Type B pancreatic cell (in vitro differentiated cells): ENCODE data around the gene ADAP2. TPM values are rescaled to one million over a fixed set of nuclear protein-coding genes. Genes with fewer than 3 reads are reported as not detected.
"Not testable (repeated sequence)": the region's sequence is repeated elsewhere in the genome, so short reads cannot be mapped to it uniquely, and the experiment has no call there.

Source experiments
- DNase-seq: peaks from one replicate; pipeline ENCODE4 v3.0.0; 2021; ENCODE audit warnings: mixed read lengths; ENCODE audit not compliant: unreplicated experiment; ENCODE audit errors: extremely low spot score
- H3K27ac Mint-ChIP-seq: 2 replicates; pipeline ENCODE4 v1.8.0; 2021; ENCODE audit warnings: mild to moderate bottlenecking, mixed read lengths
- H3K27me3 Mint-ChIP-seq: 2 replicates; pipeline ENCODE4 v1.8.0; 2021; ENCODE audit warnings: mixed read lengths
- H3K36me3 Mint-ChIP-seq: 2 replicates; pipeline ENCODE4 v1.8.0; 2021; ENCODE audit warnings: mixed read lengths
- H3K4me1 Mint-ChIP-seq: one replicate; pipeline ENCODE4 v1.8.0; 2021; ENCODE audit warnings: mixed read lengths; ENCODE audit not compliant: unreplicated experiment
- H3K4me3 Mint-ChIP-seq: 2 replicates; pipeline ENCODE4 v1.8.0; 2021; ENCODE audit warnings: mild to moderate bottlenecking, mixed read lengths
- H3K9me3 Mint-ChIP-seq: 2 replicates; pipeline ENCODE4 v1.8.0; 2021; ENCODE audit warnings: mixed read lengths
- total RNA-seq: library from RNA; stranded (reverse); gene quantifications from 2 replicates; pipeline ENCODE4 v1.2.1, GENCODE V29; 2021; ENCODE audit warnings: low replicate concordance
- TF ChIP-seq, protein P1 (sequence below): fragments of 200-600 bp; sonication (generic); conservative IDR thresholded peaks from 2 replicates; pipeline ENCODE4 v1.5.0; 2021; ENCODE audit warnings: antibody characterized with exemption, mild to moderate bottlenecking

Gene ADAP2
- total RNA-seq, 1 donor from 2014 or later = 1.4 TPM

DNA sequence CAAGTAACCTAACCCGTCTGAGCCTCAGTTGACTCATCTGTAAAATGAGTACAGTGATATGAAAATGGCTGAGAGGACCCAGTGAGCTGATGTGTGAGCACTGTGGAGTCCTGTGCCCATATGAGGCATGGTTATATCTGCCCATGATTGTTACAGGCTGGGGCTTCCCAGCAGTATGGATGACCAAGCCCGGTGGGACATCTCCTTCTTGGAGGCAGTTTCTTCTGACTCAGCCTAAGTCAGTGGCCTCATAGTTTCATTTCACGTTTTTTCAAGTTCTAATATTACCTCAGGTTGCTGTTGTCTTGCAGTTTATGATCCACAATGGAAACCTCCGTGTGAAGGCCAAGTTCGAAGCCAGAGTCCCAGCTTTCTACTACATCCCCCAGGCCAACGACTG, 4.8 kb downstream of the ADAP2 start:
- peaks cover 55% of the 10 kb centered on the region for H3K27me3 Mint-ChIP-seq
- no peaks in the 10 kb centered on the region for H3K9me3 Mint-ChIP-seq
- H3K4me3 Mint-ChIP-seq = no peak overlapping the region
- H3K4me1 Mint-ChIP-seq = peaks cover 6% of the 10 kb centered on the region
- H3K36me3 Mint-ChIP-seq = no peaks in the 10 kb centered on the region
- H3K27ac Mint-ChIP-seq = no peak overlapping the region
- no peak for DNase-seq
- TF ChIP-seq, protein P1, sequence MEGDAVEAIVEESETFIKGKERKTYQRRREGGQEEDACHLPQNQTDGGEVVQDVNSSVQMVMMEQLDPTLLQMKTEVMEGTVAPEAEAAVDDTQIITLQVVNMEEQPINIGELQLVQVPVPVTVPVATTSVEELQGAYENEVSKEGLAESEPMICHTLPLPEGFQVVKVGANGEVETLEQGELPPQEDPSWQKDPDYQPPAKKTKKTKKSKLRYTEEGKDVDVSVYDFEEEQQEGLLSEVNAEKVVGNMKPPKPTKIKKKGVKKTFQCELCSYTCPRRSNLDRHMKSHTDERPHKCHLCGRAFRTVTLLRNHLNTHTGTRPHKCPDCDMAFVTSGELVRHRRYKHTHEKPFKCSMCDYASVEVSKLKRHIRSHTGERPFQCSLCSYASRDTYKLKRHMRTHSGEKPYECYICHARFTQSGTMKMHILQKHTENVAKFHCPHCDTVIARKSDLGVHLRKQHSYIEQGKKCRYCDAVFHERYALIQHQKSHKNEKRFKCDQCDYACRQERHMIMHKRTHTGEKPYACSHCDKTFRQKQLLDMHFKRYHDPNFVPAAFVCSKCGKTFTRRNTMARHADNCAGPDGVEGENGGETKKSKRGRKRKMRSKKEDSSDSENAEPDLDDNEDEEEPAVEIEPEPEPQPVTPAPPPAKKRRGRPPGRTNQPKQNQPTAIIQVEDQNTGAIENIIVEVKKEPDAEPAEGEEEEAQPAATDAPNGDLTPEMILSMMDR = no peak

DNA sequence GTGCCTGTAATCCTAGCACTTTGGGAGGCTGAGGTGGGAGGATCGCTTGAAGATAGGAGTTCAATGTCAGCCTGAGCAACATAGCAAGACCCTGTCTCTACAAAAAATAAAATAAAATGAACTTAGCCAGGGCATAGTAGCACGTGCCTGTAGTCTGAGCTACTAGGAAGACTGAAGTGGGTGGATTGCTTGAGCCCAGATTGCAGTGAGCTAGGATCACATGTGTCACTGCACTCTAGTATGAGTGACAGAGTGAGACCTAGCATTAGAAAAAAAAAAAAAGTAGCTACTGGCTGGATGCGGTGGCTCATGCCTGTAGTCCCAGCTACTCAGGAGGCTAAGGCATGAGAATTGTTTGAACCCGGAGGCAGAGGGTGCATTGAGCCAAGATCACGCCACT, 6.0 kb downstream of the ADAP2 start:
- H3K36me3 Mint-ChIP-seq = no peaks in the 10 kb centered on the region
- no peak overlapping the region for H3K27ac Mint-ChIP-seq
- H3K9me3 Mint-ChIP-seq = no peaks in the 10 kb centered on the region
- no peak for DNase-seq
- H3K27me3 Mint-ChIP-seq = peaks cover 46% of the 10 kb centered on the region
- no peak overlapping the region for H3K4me3 Mint-ChIP-seq
- peaks cover 3% of the 10 kb centered on the region for H3K4me1 Mint-ChIP-seq
- TF ChIP-seq, protein P1 = no peak

DNA sequence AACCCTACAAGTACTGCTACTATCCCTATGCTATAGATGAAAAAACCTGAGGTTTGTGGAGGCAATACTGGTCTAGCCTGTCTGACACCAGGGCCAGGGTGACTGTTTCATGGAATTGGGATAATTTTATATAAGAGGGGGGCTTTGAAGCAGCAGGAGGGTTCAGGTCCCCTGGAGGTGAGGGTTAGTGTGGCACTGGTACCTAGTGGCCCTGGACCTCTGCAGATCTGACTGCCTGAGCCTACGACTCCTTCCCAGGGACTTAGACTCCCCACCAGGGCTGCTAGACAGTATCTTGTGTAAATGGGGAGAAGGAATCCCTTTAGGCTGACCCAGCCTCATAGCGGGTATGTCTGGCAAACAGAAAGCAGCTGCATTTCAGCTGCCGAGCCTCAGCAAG, 6.8 kb downstream of the ADAP2 start:
- Mint-ChIP-seq H3K27ac (no peak overlapping the region), H3K4me3 (no peak overlapping the region), H3K36me3 (no peaks in the 10 kb centered on the region), H3K9me3 (no peaks in the 10 kb centered on the region), H3K27me3 (peaks cover 38% of the 10 kb centered on the region), H3K4me1 (no peaks in the 10 kb centered on the region)
- TF ChIP-seq, protein P1 = no peak
- DNase-seq = no peak

DNA sequence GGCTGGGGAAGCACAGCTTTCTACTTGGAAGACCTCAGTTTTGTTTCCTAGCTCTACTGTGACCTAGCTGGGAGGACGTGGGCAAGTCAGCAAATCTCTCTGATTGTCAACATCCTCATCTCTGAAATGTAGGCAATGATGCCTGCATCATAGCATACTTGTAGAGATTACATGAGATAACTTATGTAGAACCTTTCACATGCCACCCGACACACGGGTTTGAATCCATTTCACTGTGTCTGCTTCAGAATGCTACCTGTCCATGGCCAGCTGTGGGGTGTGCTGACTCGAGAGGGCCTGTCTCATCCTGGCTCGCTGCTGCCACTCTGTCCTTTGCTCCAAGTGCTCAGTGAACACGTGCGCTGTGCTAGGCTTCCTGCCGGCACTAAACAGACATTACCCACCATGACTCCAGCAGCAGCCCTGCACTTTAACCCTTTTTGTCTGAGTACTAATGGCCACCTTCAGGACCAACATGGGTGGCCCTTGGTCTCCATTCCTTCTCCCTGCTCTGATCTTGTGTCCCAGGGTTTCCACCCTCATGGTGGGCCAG, 7.4 kb downstream of the ADAP2 start:
- Mint-ChIP-seq H3K4me3 (no peak overlapping the region), H3K27me3 (peaks cover 32% of the 10 kb centered on the region), H3K27ac (no peak overlapping the region), H3K4me1 (no peaks in the 10 kb centered on the region), H3K9me3 (no peaks in the 10 kb centered on the region), H3K36me3 (no peaks in the 10 kb centered on the region)
- no peak for DNase-seq
- TF ChIP-seq, protein P1 = no peak

DNA sequence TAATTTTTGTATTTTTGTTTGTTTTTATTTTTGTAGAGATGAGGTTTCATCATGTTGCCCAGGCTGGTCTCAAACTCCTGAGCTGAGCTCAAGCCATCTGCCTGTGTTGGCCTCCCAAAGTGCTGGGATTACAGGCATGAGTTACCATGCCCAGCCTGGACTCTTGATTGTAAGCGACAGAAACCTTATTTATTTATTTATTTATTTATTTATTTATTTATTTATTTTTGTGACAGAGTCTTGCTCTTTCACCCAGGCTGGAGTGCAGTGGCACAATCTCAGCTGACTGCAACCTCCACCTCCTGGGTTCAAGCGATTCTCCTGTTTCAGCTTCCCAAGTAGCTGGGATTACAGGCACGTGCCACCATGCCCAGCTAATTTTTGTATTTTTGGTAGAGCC, 8.1 kb downstream of the ADAP2 start:
- H3K4me3 Mint-ChIP-seq = not testable (repeated sequence)
- H3K27me3 Mint-ChIP-seq = peaks cover 27% of the 10 kb centered on the region

DNA sequence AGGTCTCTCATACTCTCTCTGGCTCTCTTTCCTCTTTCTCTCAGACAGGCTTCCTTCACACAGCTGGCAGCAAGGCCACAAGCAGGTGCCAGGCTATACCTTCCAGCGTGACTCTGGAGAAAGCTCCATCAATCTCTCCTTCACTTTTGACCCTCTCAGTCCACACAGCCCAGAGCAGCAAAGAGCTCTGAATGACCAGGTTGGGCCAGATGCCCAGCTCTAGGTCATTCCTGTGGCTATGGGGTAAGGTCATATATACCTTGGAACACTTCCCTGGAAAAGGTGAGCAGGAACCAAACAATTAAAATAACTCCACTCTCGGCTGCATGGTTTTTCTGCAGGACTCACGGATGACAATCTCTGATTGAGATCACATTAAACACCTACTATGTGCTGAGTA, 8.8 kb downstream of the ADAP2 start:
- Mint-ChIP-seq H3K4me3 (no peak overlapping the region), H3K4me1 (no peaks in the 10 kb centered on the region), H3K27ac (no peak overlapping the region), H3K9me3 (no peaks in the 10 kb centered on the region), H3K36me3 (no peaks in the 10 kb centered on the region), H3K27me3 (peaks cover 28% of the 10 kb centered on the region)
- no peak for DNase-seq
- TF ChIP-seq, protein P1 = no peak

More for the DNA sequence above, 8.1 kb downstream of the ADAP2 start:
- H3K27ac Mint-ChIP-seq, H3K4me1 Mint-ChIP-seq, DNase-seq, H3K9me3 Mint-ChIP-seq, H3K36me3 Mint-ChIP-seq: not testable (repeated sequence)

DNA sequence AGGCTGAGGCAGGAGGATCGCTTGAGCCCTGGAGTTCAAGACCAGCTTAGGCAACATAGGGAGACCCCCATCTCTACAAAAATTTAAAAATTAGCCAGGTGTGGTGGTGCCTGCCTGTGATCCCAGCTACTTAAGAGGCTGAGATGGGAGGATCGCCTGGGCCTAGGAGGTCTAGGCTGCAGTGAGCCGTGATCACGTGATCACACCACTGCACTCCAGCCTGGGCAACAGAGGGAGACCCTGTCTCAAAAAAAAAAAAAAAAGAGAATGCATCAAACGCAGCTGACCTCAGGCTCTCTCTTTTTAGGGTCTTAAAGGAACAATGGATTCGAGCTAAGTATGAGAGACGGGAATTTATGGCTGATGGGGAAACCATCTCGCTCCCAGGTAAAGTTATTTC, 9.8 kb downstream of the ADAP2 start:
- not testable (repeated sequence) for H3K36me3 Mint-ChIP-seq, H3K27ac Mint-ChIP-seq, H3K4me3 Mint-ChIP-seq, DNase-seq, H3K4me1 Mint-ChIP-seq, H3K9me3 Mint-ChIP-seq
- H3K27me3 Mint-ChIP-seq = peaks cover 18% of the 10 kb centered on the region
